ENCODE results near the gene OR6P1.

OR6P1 gene

GRCh38 chr1:158607296-158607695 is 36.9 kb upstream of the OR6P1 start:
- Histone ChIP-seq H3K4me2 (ENCODE audit: insufficient read depth, low read length) (no peak overlapping the region), H3K27me3 (ENCODE audit: insufficient read depth, low read length, poor library complexity) (peaks cover 13% of the 10 kb centered on the region), H3K9me3 (ENCODE audit: insufficient read depth, low read length, severe bottlenecking) (no peaks in the 10 kb centered on the region), H2AFZ (ENCODE audit: low read depth, low read length) (no peak overlapping the region), H3K4me1 (ENCODE audit: insufficient read depth, low read length) (no peaks in the 10 kb centered on the region), H4K20me1 (ENCODE audit: insufficient read depth, low read length) (no peaks in the 10 kb centered on the region), H3K36me3 (ENCODE audit: insufficient read depth, low read length) (no peaks in the 10 kb centered on the region), H3K79me2 (ENCODE audit: insufficient read depth, low read length) (no peaks in the 10 kb centered on the region), H3K9ac (ENCODE audit: low read depth, low read length) (no peak overlapping the region), H3K4me3 (ENCODE audit: low read depth in 1 of 2, low read length in 2 of 2) (no peak overlapping the region), H3K27ac (ENCODE audit: low read length) (no peak overlapping the region)
- DNase-seq (no peak), ATAC-seq (ENCODE audit: insufficient read depth, low read depth) (no peak)
- no peak for TF ChIP-seq CTCF (IDR thresholded peaks at IDR 0.05; ENCODE audit: borderline replicate concordance, extremely low read depth, low read length, poor library complexity, severe bottlenecking)
- TF ChIP-seq EZH2 (IDR thresholded peaks at IDR 0.05; ENCODE audit: borderline replicate concordance, low read depth, low read length, severe bottlenecking), result no peak

- Histone ChIP-seq H3K27me3 (ENCODE audit: insufficient read depth, low read length, poor library complexity) (peaks cover 9% of the 10 kb centered on the region), H3K9ac (ENCODE audit: low read depth, low read length) (no peak within 1 kb of the TSS), H3K4me1 (ENCODE audit: insufficient read depth, low read length) (no peaks in the 10 kb centered on the region), H2AFZ (ENCODE audit: low read depth, low read length) (no peak within 1 kb of the TSS), H3K4me2 (ENCODE audit: insufficient read depth, low read length) (no peak within 1 kb of the TSS), H4K20me1 (ENCODE audit: insufficient read depth, low read length) (no peaks in the 10 kb centered on the region), H3K79me2 (ENCODE audit: insufficient read depth, low read length) (no peaks in the 10 kb centered on the region), H3K36me3 (ENCODE audit: insufficient read depth, low read length) (no peaks in the 10 kb centered on the region), H3K9me3 (ENCODE audit: insufficient read depth, low read length, severe bottlenecking) (no peaks in the 10 kb centered on the region), H3K27ac (ENCODE audit: low read length) (no peak within 1 kb of the TSS), H3K4me3 (ENCODE audit: low read depth in 1 of 2, low read length in 2 of 2) (no peak within 1 kb of the TSS)
- TF ChIP-seq CTCF (IDR thresholded peaks at IDR 0.05; ENCODE audit: borderline replicate concordance, extremely low read depth, low read length, poor library complexity, severe bottlenecking), result no peak
- TF ChIP-seq EZH2 (IDR thresholded peaks at IDR 0.05; ENCODE audit: borderline replicate concordance, low read depth, low read length, severe bottlenecking), result no peak
- no peak for ATAC-seq (ENCODE audit: insufficient read depth, low read depth)
- DNase-seq, result no peak
Observed at GRCh38 chr1:158604968-158605367, 34.6 kb upstream of the OR6P1 start, which contains the start of gene OR10Z1. Gene OR10Z1 (plus strand): TSS chr1:158605268. CDS start chr1:158606439, 1,171 bp downstream.

GRCh38 chr1:158600735-158601134 is 30.4 kb upstream of the OR6P1 start:
- H3K4me3 ChIP-seq (ENCODE audit: low read depth in 1 of 2, low read length in 2 of 2), result no peak overlapping the region
- H3K27ac ChIP-seq (ENCODE audit: low read length), result no peak overlapping the region
- no peak overlapping the region for H2AFZ ChIP-seq (ENCODE audit: low read depth, low read length)
- H3K36me3 ChIP-seq (ENCODE audit: insufficient read depth, low read length), result no peaks in the 10 kb centered on the region
- TF ChIP-seq EZH2 (IDR thresholded peaks at IDR 0.05; ENCODE audit: borderline replicate concordance, low read depth, low read length, severe bottlenecking), result no peak
- TF ChIP-seq CTCF (IDR thresholded peaks at IDR 0.05; ENCODE audit: borderline replicate concordance, extremely low read depth, low read length, poor library complexity, severe bottlenecking), result no peak
- peaks cover 9% of the 10 kb centered on the region for H3K27me3 ChIP-seq (ENCODE audit: insufficient read depth, low read length, poor library complexity)
- H3K4me2 ChIP-seq (ENCODE audit: insufficient read depth, low read length), result no peak overlapping the region
- no peaks in the 10 kb centered on the region for H4K20me1 ChIP-seq (ENCODE audit: insufficient read depth, low read length)
- H3K4me1 ChIP-seq (ENCODE audit: insufficient read depth, low read length), result no peaks in the 10 kb centered on the region
- no peak for DNase-seq
- ATAC-seq (ENCODE audit: insufficient read depth, low read depth), result no peak
- H3K79me2 ChIP-seq (ENCODE audit: insufficient read depth, low read length), result no peaks in the 10 kb centered on the region
- no peak overlapping the region for H3K9ac ChIP-seq (ENCODE audit: low read depth, low read length)
- H3K9me3 ChIP-seq (ENCODE audit: insufficient read depth, low read length, severe bottlenecking), result peaks cover 12% of the 10 kb centered on the region

GRCh38 chr1:158586942-158587341 is 16.6 kb upstream of the OR6P1 start:
- Histone ChIP-seq H3K79me2 (ENCODE audit: insufficient read depth, low read length) (no peaks in the 10 kb centered on the region), H3K27ac (ENCODE audit: low read length) (no peak overlapping the region), H3K4me3 (ENCODE audit: low read depth in 1 of 2, low read length in 2 of 2) (no peak overlapping the region), H3K9ac (ENCODE audit: low read depth, low read length) (no peak overlapping the region), H3K9me3 (ENCODE audit: insufficient read depth, low read length, severe bottlenecking) (peaks cover 6% of the 10 kb centered on the region), H4K20me1 (ENCODE audit: insufficient read depth, low read length) (no peaks in the 10 kb centered on the region), H3K4me1 (ENCODE audit: insufficient read depth, low read length) (no peaks in the 10 kb centered on the region), H3K4me2 (ENCODE audit: insufficient read depth, low read length) (no peak overlapping the region), H3K27me3 (ENCODE audit: insufficient read depth, low read length, poor library complexity) (peaks cover 4% of the 10 kb centered on the region), H2AFZ (ENCODE audit: low read depth, low read length) (no peak overlapping the region), H3K36me3 (ENCODE audit: insufficient read depth, low read length) (no peaks in the 10 kb centered on the region)
- TF ChIP-seq EZH2 (IDR thresholded peaks at IDR 0.05; ENCODE audit: borderline replicate concordance, low read depth, low read length, severe bottlenecking) (no peak), CTCF (IDR thresholded peaks at IDR 0.05; ENCODE audit: borderline replicate concordance, extremely low read depth, low read length, poor library complexity, severe bottlenecking) (no peak)
- ATAC-seq (ENCODE audit: insufficient read depth, low read depth), result no peak
- DNase-seq, result no peak
